ENCODE data around the gene CREB3L1.
A peak's percentile ranks its signal among the peaks of the same experiment; 100 is the strongest.
"Not testable (repeated sequence)": the region's sequence is repeated elsewhere in the genome, so short reads cannot be mapped to it uniquely, and the experiment has no call there.

The CREB3L1 gene

GRCh38 chr11:46298699-46299433 lies 21.4 kb downstream of the CREB3L1 start:
- no peak for DNase-seq

DNA sequence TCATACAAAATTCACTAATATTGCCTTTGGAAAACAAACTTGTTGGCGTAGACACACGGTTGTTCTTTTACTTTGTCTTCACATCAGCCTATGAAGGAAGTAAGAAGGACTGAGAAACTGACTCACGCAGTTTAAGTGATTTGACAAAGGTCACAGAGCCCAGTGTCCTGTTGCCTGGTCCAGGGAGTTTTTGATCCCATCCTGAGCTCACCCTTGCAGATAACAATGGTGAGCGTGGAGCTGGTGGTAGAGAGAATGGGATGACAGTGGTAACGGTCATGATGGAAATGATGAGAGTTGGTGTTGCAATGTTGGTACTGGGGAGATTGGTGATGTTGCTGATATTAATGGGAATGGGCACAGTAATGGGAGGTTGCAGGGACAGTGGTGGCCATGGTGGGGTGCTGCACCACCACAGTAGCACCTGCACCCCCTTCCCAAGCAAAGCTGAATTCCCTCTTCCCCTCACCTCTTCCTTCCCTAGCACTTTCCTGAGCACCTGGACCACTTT lies 22.0 kb downstream of the CREB3L1 start:
- no peak for DNase-seq

DNA sequence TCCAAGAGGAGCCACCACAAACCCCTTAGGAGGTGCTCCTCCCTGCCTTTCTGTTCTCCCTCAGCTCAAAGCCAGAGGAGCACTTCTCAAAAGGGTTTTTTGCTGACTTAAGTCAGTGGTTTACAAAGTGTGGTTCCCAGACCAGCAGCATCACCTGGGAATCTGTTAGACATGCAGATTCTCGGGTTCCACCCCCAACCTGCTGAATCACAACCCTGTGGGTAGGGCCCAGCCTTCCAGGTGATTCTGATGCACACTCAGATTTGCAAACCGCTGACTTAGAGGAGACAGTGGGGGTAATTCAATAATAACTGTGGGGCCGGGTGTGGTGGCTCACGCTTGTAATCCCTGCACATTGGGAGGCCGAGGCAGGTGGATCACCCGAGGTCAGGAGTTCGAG lies 22.8 kb downstream of the CREB3L1 start:
- no peak for DNase-seq

GRCh38 chr11:46302866-46303265 lies 25.4 kb downstream of the CREB3L1 start:
- no peak for DNase-seq

GRCh38 chr11:46304036-46304435 lies 26.6 kb downstream of the CREB3L1 start:
- not testable (repeated sequence) for DNase-seq

DNA sequence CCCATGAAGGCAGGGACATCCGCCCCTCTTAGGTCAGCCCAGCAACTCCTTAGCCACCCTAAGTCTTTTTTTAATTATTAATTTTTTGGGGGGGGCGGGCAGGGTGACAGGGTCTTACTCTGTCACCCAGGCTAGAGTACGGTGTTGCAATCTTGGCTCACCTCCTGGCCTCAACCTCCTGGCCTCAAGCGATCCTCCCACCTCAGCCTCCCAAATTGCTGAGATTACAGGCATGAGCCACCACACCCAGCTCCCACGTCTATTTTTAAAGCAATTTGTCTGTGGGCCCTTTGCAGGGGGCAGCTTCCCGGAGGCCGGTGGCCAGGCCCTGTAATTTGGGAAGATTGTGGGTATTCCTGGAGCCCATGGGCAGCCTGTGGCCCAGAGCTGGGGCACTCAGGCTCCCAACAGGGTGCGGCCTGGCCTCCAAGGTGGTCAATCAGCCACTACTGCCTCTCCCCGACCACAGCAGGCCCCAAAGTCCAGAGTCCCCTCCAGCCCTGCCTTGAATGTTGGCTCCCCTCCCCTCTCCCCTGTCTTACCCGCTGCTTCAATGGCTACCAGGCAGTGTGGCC lies 27.2 kb downstream of the CREB3L1 start:
- DNase-seq = no peak

DNA sequence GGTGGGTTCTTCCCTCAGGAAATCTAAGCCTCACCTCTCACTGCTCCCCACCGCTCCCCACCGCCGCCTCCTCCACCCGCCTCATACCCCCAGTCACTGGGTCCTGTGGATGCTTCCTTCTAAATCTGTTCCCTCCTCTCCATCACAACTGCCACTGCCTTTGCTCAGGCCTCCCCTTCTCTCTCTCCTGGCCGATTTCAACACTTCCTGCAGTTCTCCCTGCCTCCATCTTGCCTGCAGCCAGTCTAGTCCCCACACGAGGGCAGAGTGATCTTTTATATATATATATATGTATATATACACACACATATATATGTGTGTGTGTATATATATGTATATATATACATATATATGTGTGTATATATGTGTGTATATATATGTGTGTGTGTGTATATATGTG lies 27.8 kb downstream of the CREB3L1 start:
- DNase-seq = no peak

DNA sequence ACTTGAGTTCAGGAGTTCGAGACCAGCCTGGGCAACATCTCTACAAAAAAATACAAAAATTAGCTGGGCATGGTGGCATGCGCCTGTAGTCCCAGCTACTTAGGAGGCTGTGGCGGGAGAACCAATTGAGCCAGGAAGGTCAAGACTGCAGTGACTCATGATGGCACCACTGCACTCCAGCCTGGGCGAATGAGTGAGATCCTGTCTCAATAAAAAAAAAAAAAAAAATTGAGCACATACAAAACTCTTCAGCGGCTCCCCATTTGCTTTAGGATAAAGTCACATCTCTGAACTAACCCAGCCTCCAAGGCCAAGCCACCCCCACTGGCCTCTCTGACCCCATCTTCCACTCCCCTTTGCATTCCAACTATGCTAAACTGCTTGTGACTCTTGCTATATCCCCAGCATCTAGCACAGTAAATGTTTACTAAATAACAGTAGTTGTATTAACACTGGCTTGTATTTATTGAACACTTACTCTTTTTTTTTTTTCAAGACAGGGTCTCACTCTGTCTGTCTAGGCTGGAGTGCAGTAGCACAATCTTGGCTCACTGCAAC lies 28.9 kb downstream of the CREB3L1 start:
- DNase-seq = no peak

DNA sequence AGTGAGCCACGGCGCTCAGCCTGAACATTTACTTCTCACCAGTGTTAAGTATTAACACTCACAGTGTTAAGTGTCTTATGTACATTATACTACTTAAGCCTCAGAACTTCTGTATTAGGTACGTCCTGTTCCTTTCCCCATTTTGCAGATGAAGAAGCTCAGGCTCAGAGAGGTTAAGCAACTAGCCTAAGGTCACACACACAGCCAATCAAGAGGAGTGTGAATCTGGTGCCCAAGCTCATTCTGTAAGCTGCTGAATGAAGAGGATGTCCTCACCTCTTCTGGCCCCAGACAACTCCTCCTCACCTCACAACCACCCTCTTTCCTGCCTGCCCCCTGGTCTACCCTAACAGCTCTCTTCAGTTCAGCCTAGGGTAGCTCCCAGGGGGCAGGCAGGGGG lies 29.9 kb downstream of the CREB3L1 start:
- DNase-seq = no peak

DNA sequence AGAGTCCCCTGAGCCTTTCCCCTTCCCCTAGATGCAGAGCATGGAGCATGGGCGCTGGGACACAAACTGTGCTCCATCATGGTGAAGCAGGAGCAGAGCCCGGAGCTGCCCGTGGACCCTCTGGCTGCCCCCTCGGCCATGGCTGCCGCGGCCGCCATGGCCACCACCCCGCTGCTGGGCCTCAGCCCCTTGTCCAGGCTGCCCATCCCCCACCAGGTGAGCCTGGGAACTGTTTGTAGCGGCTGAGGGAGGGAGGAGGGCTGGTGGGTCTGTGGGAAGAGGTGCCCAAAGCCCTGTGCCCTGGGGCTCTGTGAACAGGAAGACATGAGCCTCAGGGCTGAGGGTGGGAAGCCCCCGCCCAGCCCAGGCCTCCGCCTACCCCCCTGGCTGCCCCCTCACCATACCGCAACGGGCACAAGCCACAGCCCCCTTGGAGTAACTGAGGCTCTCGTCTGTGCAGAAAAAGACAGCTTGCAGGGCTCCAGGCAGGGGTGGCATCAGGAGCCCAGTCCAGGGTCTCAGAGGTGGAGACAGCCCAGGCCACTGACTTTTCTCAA lies 30.4 kb downstream of the CREB3L1 start:
- no peak for DNase-seq

DNA sequence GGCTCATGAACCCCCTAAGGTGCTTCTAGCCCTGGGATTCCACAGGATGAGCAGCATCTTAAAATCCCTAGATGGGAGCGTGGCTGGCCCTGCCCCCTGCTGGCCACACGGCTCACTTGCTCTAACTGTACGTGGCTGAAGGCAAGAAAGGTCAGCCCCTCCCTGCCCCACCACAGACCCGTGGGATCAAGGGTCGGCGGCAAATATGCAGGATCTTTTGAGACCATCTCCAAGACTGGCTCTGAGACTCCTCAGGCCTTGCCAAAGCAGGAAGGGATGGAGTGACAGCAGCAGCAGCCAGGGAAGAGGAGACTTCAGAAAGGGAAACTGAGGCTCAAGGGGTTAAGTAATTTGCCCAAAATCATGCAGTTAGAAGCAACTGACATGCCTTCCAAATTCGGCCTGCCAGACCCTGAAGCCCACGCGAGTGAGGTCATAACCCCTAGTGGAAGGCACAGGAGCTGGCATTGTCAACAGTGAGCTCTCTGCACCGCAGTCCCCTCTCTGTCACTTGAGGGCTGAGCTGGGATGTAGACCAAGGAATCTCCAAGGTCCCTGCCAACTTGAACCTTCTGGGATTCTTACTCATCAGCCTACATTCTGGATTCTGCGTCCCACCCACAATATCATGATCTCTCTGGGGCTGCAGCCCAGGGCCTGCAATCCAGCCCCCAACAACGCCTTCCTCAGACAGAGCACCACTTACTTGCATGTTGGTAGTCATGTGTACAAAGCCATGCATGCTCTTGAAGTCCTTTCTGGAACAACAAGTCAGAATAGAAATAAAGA lies 31.4 kb downstream of the CREB3L1 start:
- peak; percentile 47 for DNase-seq

GRCh38 chr11:46309814-46310259 lies 32.4 kb downstream of the CREB3L1 start:
- DNase-seq = no peak

DNA sequence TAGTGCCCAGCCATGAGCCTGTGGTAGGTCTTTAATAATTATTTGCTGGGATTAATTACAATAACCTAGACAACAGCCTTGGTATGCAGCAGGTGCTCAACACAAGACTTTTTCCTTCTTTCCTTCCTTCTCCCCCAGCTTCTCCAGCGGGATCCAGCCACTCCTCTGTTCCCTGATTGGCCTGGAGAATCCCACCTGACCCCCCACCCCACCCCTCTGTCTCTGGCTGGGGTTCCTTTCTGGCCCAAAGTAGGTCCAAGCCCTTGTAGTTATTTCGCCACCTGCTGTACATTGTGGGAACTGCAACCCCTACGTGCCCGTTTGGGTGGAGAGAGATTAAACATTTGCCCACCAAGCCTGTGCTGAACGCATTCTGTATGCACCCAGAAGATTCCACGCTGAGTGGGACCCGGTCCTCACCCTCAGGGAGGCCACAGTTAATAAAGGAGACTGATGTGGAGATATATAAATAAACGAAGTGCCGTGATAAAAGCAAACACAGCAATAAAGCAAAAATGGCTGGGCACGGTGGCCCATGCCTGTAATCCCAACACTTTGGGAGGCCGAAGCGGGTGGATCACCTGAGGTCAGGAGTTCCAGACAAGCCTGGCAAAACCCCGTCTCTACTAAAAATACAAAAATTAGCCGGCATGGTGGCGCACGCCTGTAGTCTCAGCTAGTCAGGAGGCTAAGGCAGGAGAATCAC lies 37.7 kb downstream of the CREB3L1 start:
- peak; percentile 51 for DNase-seq

- DNase-seq = no peak
Measured at GRCh38 chr11:46315783-46316563, 38.5 kb downstream of the CREB3L1 start.

DNA sequence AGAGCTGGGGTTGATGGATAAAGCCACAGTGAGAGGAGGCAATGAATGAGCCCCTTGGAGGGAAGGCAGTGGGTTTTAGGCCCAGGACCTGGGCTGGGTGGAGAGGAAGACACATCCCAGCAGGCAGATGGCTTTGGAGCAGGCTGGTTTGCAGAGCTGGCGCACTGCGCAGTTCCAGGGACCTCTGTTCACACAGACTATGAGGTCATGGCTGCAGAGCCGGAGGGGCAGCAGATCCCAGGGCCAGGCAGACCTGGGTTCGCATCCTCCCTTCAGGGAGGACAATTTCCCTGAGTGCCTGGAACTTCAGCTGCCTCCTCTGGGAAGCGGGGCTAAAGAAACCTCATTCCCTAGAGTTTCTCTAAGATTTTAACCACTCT lies 41.6 kb downstream of the CREB3L1 start:
- DNase-seq = no peak

- no peak for DNase-seq
Measured at GRCh38 chr11:46321757-46322156, 44.3 kb downstream of the CREB3L1 start.

- no peak for DNase-seq
Measured at GRCh38 chr11:46322759-46323158, 45.3 kb downstream of the CREB3L1 start.

DNA sequence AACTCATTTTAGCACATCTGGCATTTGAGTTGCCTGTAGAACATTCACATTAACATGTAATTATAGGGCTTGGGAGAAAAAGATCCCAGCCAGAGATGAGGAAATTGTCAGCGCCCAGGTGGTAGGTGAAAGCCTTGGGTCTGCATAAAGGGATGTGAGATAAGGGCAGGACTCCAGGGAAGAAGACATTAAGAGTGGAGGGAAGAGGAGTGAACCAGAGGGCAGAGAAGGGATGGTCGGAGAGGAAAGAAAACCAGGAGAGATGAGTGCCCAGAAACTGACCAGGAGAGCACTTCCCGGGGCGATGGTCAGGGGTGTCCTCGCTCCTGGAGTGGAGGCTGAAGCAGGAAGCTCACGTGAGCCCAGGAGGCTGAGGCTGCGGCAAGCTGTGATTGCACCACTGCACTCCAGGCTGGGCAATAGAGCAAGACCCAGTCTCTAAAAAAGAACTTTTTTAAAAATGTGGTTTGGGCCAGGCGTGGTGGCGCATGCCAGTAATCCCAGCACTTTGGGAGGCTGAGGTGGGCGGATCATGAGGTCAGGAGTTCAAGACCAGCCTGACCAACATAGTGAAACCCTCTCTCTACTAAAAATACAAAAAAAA lies 49.5 kb downstream of the CREB3L1 start:
- DNase-seq = no peak

GRCh38 chr11:46327829-46328228 lies 50.4 kb downstream of the CREB3L1 start:
- DNase-seq = no peak

- DNase-seq = no peak
Measured at GRCh38 chr11:46330154-46330553, 52.7 kb downstream of the CREB3L1 start.

All from activated CD4-positive, alpha-beta T cell treated with anti-CD3 and anti-CD28 coated beads for 1 hour (primary cell).